Astrocyte (in vitro differentiated cells and primary cell): Measurements from ENCODE around the gene ROR2.

Experiments used
- CTCF ChIP-seq: IDR thresholded peaks from 2 replicates; pipeline ENCODE4 v1.5.1; 2011; ENCODE audit warnings: low read depth, mild to moderate bottlenecking, inconsistent platforms, low read length, moderate library complexity; ENCODE audit not compliant: insufficient read depth
- EZH2 ChIP-seq: IDR thresholded peaks from 2 replicates; pipeline ENCODE4 v1.6.1; 2012; ENCODE audit warnings: mild to moderate bottlenecking, low read length, inconsistent platforms; ENCODE audit not compliant: insufficient read depth

GRCh38 chr9:91908293-91908623 lies 41.8 kb downstream of the ROR2 start:
- TF ChIP-seq CTCF (no peak), EZH2 (no peak)
